Ramos (cell line): ENCODE measurements around the gene PDE9A.
"Not testable (repeated sequence)": the region's sequence is repeated elsewhere in the genome, so short reads cannot be mapped to it uniquely, and the experiment has no call there.

Source experiments
- in situ Hi-C: fragments of 300-500 bp; cut with MboI; formaldehyde crosslinking; loops from one replicate; pipeline ENCODE4 v1.14.3; 2022; ENCODE audit warnings: low sequenced_read_pairs; ENCODE audit not compliant: unreplicated experiment

The PDE9A gene

DNA sequence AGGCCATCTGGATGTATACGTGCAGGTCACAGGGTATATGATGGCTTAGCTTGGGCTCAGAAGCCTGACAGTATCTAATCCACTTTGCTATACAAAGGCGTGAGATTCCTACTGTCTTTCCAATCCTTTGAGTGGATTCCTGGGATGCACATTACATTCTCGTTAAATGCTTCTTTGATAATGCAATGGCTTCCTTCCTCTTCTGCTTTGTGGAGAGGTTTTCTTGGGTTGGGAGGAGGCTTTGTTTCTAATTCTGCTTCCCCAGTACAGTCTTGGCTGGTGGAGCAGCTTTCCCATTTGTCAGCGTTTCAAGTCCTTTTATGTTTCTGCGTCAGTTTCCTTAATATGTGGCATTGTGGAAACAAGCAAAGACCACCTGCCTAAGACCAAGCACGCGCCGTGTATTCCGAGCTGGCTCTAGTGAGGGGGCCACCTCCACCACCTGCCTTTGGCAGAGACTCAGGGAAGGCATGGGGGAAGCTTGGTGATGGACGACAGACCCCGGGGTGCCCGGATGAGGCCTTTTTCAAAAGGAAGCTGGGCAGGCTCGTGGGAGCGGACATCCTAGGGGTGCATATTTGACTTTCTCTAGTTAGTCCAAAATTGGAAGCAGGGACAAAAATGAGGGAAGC, 153.2 kb downstream of the PDE9A start:
- in situ Hi-C loops: no loop called here

DNA sequence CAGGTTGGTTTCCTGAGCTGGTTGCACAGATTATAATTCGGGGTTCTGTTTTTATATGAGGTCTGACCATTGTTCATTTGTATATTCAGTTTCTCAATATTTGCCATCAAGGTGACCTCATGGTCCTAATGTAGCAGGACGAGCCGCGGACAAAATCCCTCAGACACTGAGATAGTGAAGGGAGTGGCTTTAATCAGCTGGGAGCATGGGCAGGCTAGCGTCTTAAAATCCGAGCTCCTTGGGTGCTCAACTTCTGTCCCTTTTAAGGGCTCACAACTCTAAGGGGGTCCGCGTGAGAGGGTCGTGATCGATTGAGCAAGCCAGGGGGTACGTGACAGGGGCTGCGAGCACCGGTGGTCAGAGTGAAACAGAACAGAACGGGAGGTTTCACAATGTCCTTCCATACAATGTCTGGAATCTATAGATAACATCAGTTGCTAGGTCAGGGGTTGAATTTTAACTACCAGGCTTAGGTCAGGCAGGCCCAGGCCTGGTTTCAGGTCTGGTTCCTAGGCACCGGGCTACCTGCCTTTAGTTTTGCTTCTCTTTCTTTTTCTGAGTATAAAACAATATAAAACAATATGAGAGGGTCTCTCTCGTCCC, 154.0 kb downstream of the PDE9A start:
- in situ Hi-C loops: not testable (repeated sequence)

DNA sequence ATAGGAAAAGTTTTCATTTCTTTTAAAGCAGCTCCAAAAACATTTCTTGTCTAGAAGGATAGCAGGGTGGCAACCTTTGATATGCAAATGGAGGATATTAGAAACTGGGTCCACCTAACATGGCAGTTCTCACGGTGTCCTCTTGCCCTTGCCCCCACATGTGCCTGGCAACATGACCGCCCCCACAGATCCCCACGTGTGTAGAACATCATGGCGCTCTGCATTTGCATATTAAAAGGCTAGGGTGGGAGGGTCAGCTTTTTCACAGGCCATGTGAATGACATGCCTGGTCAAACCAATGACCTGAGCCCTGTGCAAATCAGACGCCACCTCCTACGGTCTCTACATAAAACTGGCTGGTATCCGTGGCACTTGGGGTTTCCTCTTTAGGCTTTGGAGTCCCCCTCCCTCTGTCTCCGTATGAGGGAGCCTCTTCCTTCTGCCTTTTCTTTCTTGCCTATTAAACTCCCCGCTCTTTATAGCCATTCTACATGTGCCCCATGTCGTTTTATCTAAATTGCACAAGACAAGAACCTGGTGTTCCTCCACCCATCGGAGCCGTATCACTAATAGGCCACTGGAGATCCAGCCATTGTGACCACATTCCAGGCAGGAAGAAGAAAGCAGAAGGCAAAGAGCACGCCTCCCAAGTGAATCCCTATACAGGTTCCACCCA, 154.7 kb downstream of the PDE9A start:
- in situ Hi-C loops: no loop called here

DNA sequence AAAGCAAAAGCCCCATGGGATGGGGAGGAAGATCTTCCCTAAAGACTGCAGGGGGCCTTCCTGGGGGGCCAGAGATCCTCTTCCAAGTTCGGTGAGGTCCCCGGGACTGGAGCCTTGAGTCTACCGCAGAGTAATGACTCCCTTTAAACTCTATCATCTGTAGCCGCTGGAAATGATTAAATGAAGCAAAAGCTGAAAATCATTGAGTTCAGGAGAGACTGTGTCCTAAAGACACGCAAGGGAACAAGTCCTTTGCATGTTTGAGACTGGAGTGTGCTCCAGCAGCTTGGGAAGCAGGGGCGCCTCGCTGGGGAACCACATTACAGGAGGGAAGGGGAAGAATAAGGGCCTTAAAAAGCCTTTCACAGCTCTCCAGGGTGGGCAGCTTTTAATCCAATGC, 155.8 kb downstream of the PDE9A start:
- in situ Hi-C loops: no loop called here

DNA sequence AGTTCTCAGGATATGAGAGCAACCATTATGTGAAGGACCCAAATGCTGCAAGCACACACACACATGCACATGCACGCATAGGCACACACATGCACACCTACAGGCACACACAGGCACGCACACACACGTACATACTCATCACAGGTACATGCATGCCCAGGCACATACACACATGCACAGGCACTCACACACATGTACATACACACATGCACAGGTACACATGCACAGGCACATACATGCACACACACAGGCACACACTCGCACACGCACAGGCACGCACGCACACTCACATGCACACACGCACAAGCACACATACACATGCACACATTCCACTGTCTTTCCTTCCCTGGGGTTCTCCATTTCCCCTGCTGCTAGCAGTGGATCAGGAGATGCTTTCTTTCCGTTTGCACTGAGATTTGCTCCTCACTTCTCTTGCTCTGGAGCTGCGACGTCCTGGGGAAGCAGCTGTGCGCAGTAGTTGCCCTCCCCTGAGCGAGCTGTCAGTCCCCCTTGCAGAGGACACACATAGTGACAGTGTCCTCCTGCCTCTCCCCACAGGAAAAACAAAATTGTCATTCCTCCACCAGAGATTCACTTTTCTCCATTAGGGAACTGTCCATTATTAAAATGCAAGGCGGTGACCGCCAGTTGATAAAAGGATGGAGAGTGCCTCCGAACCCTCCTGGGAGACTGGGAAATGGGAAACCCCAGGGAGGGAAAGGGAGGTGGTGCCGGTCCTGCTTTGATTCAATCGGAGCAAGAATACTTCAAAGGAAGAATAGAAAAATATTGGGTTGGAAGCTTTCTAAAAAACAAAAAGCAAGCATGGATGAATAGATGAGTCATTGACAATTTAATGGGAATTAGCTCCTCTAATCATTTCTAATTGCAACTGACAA, 156.4 kb downstream of the PDE9A start:
- in situ Hi-C loops: no loop called here

DNA sequence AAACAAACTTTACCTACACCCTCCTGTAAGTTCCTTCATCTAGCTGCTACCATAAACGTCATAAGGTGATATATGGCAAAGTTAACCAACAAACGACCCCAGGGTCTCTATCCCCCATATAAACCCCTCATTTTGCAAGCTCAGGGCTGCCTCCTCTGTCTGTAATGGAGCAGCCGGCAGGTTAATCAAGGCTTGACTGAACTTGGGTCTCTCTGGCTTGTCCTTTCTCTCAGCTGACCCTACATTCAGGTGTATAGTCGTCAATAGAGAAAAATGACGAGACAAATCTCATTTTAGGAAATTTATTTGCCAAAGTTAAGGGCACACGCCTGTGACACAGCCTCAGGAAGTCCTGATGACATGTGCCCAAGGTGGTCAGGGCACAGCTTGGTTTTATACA, 158.5 kb downstream of the PDE9A start:
- in situ Hi-C loops: no loop called here

DNA sequence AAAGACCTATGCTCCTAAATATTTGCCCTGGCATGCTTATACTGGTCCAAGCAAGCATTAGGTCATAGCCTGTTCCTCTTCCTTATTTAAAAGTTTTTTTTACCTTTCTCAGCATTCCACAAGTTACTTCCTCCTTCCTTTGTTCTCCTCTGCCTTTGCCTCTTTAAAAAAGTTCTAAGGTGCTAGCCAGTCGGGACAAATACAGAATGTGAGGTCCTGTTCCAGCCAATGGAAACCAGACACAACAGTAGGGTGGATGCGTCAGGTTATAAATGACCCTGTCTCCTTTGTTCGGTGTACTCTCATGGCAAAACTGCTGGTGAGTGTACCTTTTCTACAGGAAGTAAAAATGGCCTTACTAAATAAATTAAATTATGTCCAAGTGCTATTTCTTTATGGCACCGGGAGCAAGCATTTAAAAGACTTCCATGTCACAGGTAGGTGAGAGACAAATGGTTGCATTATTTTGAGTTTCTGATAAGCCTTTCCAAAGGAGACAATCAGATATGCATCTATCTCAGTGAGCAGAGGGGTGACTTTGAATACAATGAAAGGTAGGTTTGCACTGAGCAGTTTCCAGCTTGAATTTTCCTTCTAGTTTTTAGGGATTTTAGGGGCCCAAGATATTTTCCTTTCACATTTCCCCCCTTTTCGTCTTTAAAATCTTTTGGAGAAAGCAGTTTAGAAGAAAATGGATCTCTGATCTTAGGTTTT, 159.3 kb downstream of the PDE9A start:
- in situ Hi-C loops: not testable (repeated sequence)

DNA sequence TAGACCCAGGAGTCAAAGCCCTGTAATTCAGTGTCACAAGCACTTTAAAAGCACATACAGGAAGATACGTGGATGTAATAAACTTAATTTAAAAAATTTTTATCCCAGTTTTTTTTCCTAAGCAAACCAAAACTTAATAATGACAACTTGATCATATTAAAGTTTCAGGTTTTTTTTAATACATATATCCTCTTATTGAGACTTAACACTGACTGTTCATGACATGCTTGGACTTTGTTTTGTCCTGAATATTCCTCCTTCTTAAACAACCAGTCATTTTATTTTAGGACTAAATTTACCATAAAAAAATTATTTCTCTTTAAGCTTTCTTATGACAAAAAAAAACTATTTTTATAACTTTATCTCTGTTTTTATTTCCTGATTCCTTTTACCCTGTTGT, 161.8 kb downstream of the PDE9A start:
- in situ Hi-C loops: no loop called here

DNA sequence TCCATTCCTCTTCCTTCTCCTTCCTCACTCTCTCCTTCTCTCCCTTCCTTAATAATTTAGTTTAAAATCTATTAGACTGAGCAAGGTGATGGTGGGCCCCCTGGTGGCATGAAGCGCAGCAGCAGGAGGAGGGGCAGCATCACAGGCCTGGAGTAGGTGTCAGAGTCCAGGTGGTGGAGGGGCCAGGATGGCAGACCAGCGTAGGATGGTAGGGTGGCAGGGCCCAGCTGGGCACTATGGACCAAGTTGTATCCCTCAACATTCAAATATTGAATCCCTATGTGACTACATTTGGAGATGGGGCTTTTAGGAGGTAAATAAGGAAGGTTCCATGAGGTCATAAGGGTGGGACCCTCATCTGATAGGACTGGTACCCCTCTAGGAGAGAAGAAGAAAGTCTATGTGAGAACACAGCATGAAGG, 164.9 kb downstream of the PDE9A start:
- in situ Hi-C loops: no loop called here

DNA sequence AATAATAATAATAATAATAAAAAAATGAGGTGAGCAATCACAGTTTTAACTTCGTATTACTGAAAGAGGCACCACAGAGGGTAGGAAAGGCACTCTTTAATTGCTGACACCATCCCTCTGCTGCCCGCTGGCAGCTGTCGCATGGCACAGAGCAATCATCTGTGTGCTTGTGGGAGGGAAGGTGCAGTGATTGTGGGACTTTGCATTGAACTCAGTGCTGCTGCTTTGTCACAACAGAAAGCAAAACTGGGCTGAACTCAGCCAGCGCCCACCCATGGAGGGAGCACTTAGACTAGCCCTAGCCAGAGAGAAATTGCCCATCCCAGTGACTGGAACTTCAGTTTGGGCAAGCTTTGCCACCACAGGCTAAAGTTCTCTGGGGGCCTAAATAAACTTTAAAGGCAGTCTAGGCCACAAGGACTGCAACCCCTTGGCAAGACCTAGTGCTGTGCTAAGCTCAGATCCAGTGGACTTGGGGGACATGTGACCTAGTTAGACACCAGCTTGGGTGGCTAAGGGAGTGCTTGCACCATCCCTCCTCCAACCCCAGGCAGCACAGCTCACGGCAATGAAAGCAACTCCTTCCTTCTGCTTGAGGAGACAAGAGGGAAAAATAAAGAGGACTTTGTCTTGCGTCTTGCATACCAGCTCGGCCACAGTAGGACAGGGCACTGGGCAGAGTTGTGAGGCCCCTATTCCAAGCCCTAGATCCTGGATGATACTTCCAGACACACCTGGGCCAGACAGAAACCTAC, 166.6 kb downstream of the PDE9A start:
- in situ Hi-C loops: loop anchor here (5.0 kb wide), 2 partner anchors 37 to 228 kb away; no protein-coding TSS in a partner anchor

DNA sequence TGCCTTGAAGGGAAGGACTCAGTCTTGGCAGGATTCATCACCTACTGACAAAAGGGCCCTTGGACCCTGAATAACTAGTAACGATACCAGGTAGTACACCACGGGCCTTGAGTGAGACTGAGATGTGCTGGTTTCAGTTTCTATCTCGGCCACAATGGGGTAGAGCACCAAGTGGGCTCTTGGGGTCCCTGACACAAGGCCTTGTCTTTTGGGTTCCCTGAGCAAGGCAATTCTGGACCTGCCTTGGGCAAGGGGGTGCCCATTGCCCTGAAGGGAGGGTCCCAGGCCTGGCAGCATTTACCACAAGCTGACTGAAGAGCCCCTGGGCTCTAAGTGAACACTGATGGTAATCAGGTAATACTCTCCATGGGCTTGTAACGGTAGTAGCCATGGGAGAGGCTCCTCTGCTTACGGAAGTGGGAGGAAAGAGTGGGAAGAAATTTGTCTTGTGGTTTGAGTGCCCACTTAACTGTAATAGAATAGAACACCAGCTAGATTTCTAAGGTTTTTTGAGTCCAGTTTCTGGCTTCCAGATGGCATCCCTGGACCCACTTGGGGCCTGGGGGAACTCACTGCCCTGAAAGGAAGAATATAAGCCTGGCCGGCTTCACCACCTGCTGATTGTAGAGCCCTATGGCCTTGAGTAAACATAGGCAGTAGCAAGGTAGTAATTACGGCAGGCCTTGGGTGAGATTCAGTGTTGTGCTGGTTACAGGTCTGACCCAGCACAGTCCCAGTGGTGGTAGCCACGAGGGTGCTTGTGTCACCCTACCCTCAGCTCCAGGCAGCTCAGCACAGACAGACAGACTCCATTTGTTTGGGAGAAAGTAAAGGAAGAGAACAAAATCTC, 167.4 kb downstream of the PDE9A start:
- in situ Hi-C loops: loop anchor here (5.0 kb wide), 2 partner anchors 36 to 229 kb away; no protein-coding TSS in a partner anchor
